GM13977 (cell line): ENCODE data around the gene DSTYK.

Experiments used
- DNase-seq: peaks from one replicate; pipeline ENCODE4 v3.0.0; 2012; ENCODE audit warnings: low spot score
- CTCF ChIP-seq: IDR thresholded peaks from 2 replicates; pipeline ENCODE4 v1.5.1; 2012; ENCODE audit warnings: mild to moderate bottlenecking, control low read depth; ENCODE audit not compliant: insufficient read depth; ENCODE audit errors: extremely low read depth, missing control alignments
- in situ Hi-C: fragments of 300-500 bp; cut with MboI; formaldehyde crosslinking; loops from one replicate; pipeline ENCODE4 v1.12.0; 2022; ENCODE audit warnings: low sequenced_read_pairs, low pct_unique_long_range_greater_than_20kb, mixed read lengths, inconsistent platforms; ENCODE audit not compliant: unreplicated experiment

DSTYK gene

DNA sequence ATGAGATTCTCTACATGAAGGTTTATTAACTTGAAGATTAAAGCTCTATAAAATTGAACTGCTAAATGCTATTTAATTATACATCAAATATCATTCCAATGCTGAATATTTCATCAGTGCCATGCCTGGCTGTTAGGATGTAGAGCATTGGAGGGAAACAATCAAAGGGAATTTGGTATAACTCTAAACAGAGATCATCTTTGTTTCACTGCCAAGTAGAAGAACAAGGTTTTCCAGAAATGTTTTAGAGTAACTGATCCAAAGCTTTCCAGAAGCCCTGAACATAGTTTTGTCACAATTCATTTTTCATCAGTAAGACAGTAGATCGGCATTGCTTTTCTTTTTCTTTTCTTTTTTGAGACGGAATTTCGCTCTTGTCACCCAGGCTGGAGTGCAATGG, 5.9 kb upstream of the DSTYK start:
- in situ Hi-C loops, result no loop called here
- TF ChIP-seq CTCF, result no peak
- no peak for DNase-seq

- no peak for TF ChIP-seq CTCF
- no peak for DNase-seq
- in situ Hi-C loops, result no loop called here
Observed at GRCh38 chr1:205216588-205216987, 5.1 kb upstream of the DSTYK start.

- DNase-seq, result no peak
- in situ Hi-C loops, result no loop called here
- no peak for TF ChIP-seq CTCF
Observed at GRCh38 chr1:205214756-205215155, 3.3 kb upstream of the DSTYK start.

DNA sequence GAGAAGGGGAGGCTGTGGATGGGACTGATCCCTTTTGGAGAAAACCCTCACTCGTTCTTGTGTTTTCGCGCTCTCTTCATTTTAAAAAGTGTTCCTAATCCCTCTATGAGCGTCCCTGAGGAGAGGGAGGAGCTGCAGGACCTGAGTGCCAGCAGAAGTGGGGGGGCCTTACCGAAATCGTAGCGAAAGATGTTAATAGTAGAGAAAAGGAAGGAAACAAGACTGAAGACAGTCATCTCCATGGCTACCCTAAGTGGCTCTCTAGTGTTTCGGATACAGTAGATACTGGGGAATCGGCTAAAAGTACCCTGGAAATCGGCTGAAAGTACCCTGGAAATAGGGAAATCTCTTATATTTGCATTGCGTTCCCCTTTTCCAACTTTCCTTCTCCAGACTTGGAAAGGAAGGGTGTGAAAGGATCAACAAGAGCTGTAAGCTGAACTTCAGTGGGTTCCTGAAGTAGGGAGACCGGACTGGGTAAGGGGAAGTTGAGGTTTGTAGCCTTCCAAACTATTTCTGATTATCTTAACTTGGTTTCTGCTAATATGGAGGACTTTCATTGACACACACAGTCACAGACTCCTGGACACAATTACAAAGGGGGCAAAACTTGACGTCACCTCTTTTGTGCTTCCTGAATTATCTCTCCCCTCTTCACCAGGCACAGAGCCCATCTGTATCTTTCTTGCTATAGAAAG, 486 bp upstream of the DSTYK start:
- no peak for TF ChIP-seq CTCF
- in situ Hi-C loops, result no loop called here
- DNase-seq, result peak; percentile 70

- in situ Hi-C loops, result no loop called here
- no peak for TF ChIP-seq CTCF
- peak; percentile 39 for DNase-seq
Observed at GRCh38 chr1:205210756-205211168, 740 bp downstream of the DSTYK start.

DNA sequence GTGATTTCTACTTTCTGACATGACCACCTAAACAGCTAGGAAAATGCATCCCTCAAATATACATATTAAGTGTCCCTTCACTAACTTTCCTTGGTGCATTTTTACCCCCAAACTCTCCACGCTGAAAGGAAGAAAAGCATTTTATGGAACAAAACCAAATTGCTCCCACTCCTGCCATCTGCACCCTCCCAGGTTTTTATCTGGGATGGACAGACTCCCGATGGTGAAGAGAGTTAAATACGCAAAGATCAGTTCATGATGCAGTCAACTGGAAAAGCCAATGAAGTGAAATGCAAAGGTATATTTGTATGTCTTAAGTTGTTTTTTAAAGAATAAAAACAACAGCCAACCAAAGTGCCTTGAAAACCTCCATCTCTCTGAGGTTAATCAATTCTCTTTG, 2.7 kb downstream of the DSTYK start:
- no peak for TF ChIP-seq CTCF
- DNase-seq, result no peak
- in situ Hi-C loops, result no loop called here

- no peak for TF ChIP-seq CTCF
- in situ Hi-C loops, result no loop called here
- DNase-seq, result no peak
Observed at GRCh38 chr1:205205055-205205454, 6.4 kb downstream of the DSTYK start.
